Measurements from ENCODE around the gene JAKMIP1.

The JAKMIP1 gene

DNA sequence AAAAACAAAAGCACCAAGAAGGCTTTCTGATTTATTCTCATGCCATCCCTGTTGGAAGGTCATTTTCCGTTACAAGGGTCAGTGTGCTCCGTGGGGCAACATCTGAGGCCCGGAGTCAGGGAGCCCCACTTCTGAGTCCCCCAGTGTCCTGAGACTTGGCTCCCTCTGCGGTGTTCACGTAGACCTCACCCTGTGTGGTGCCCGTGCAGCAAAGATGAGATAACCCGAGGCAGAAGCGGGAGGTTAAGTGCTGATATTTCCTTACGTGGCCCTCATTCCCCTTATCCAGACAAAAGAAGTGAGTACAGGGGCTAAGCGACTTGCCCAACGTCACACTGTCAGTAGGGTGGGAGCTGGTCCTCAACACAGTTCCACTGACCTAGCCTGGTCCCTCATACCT is 3.5 kb downstream of the JAKMIP1 start:
- H3K4me3 ChIP-seq (ENCODE audit: low read length): no peak overlapping the region
- DNase-seq (ENCODE audit: low read depth): no peak
- TF ChIP-seq, protein P1, sequence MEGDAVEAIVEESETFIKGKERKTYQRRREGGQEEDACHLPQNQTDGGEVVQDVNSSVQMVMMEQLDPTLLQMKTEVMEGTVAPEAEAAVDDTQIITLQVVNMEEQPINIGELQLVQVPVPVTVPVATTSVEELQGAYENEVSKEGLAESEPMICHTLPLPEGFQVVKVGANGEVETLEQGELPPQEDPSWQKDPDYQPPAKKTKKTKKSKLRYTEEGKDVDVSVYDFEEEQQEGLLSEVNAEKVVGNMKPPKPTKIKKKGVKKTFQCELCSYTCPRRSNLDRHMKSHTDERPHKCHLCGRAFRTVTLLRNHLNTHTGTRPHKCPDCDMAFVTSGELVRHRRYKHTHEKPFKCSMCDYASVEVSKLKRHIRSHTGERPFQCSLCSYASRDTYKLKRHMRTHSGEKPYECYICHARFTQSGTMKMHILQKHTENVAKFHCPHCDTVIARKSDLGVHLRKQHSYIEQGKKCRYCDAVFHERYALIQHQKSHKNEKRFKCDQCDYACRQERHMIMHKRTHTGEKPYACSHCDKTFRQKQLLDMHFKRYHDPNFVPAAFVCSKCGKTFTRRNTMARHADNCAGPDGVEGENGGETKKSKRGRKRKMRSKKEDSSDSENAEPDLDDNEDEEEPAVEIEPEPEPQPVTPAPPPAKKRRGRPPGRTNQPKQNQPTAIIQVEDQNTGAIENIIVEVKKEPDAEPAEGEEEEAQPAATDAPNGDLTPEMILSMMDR (IDR thresholded peaks at IDR 0.05; ENCODE audit: insufficient read depth, low read depth, low read length, missing control alignments): no peak

DNA sequence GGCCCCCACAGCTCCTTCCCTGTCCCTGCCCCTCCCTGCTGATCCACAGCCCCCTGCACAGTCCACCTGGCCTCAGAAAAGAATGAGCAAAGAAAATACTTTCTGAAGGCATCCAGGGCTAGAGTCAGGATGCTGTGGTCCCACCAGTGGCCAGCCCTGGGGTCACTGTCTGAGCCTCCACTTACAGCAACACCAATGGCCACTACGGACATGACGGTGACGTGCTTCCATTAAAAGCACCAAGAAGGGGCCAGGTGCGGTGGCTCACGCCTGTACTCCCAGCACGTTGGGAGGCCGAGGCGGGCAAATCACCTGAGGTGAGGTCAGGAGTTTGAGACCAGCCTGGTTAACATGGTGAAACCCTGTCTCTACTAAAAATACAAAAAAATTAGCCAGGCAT is 4.0 kb downstream of the JAKMIP1 start:
- no peak overlapping the region for H3K4me3 ChIP-seq (ENCODE audit: low read length)
- TF ChIP-seq, protein P1 (IDR thresholded peaks at IDR 0.05; ENCODE audit: insufficient read depth, low read depth, low read length, missing control alignments): no peak
- DNase-seq (ENCODE audit: low read depth): no peak

DNA sequence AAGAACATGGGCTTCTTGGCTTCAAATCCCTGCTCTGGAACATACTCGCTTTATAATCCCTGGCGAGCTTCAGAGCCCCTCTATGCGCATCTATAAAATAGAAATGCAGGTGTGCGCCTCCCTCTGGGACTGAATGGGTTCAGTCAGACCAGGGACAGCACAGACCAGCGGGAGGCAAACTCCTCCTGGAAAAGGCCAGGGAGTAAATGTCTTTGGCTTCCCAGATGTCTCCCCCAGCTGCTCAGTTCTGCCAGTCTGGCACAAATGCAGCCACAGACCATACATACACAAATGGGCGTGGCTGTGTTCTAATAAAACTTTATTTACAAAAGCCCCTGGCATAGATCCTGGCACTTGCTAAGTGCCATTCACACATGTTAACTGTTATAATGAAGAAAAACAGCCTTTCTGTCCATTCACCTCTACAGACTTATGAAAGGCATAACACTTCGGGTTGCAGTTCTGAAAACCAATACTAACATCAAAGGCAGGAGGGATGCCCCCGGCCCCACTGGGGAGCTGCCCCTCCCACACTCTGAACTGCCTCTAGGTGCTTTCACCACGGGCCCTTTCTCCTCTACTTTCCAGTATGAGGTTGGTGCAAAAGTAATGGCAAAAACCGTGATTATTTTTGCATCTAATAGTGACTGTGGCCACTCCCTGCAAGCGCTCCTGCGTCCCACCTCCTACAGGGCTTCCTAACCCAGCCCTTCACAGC is 4.6 kb downstream of the JAKMIP1 start:
- TF ChIP-seq, protein P1 (IDR thresholded peaks at IDR 0.05; ENCODE audit: insufficient read depth, low read depth, low read length, missing control alignments): no peak
- no peak for DNase-seq (ENCODE audit: low read depth)
- no peak overlapping the region for H3K4me3 ChIP-seq (ENCODE audit: low read length)

DNA sequence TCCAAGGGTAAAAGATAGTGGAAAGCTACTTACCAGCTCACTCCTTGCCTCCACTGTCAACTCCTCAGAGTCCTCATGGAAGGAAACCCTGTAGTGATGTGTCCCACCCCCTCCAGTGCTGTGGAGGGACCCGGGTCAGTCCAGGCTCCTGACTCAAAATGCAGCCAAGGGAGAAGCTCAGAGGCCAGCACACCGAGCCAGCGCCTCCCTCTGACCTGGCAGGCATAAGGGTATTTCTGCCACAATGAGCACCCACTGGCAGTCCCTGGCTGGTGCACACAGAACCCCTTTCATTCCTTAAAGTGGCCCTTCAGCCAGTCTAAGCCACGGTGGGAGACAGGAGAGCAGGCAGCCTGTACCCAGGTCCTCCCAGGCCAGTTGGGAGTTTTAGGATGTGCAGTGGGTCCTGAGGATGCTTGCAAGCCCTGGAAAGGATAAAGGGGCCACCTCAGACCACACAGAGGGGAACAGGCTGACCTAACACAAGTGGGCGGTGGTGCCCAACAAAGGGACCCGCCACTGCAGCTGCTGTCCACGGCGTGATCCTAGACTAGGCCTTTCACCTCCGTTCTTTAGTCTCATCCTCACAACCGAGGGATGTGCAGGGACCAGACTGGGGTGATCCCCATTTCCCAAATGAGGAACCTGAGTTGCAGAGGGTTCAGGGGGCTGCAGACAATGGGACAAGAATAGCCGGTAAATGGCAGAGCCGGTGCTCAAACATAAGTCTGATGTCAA is 5.7 kb downstream of the JAKMIP1 start:
- H3K4me3 ChIP-seq (ENCODE audit: low read length): no peak overlapping the region
- TF ChIP-seq, protein P1 (IDR thresholded peaks at IDR 0.05; ENCODE audit: insufficient read depth, low read depth, low read length, missing control alignments): no peak
- DNase-seq (ENCODE audit: low read depth): no peak

DNA sequence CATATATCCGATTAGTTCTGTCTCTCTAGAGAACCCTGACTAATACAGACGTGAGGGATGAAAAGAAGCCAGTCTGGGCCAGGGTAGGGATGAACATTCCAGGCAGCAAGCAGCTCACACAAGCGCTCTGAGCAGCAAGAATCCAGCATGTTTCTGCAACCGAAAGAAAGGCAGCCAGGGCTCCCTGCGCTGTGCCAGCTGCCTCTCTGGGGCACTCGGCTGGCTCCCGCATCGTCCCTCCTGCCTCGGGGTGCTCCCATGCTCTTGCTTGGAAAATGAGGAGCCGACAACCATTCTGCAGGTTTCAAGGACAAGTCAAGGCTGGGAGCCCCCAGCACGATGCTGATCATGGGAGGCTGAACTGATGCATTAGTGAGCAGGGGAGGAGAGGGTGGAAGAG is 7.0 kb downstream of the JAKMIP1 start:
- H3K4me3 ChIP-seq (ENCODE audit: low read length): no peak overlapping the region
- TF ChIP-seq, protein P1 (IDR thresholded peaks at IDR 0.05; ENCODE audit: insufficient read depth, low read depth, low read length, missing control alignments): no peak
- DNase-seq (ENCODE audit: low read depth): no peak

DNA sequence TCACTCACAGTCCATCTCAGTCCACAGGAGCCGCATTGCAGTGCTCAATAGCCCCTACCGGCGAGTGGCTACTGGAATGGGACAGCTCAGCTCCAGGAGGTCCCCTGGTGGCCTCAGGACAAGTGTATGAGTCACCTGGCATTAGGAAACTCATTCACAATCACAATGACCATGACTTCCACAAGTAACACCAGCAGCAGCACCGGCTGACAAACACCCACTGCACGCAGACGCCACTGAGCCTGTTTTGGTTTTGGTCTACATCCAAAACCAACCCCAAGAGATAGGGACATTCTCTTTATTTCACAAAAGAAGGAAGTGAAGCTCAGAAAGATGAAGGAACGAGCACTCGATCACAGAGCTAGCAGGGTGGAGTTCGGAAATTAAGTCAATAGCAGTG is 8.1 kb downstream of the JAKMIP1 start:
- no peak for DNase-seq (ENCODE audit: low read depth)
- H3K4me3 ChIP-seq (ENCODE audit: low read length): no peak overlapping the region
- TF ChIP-seq, protein P1 (IDR thresholded peaks at IDR 0.05; ENCODE audit: insufficient read depth, low read depth, low read length, missing control alignments): no peak
